ENCODE results near the gene PDPN. TPM values are rescaled to one million over a fixed set of nuclear protein-coding genes. Genes with fewer than 3 reads are reported as not detected.

The PDPN gene, protein sequence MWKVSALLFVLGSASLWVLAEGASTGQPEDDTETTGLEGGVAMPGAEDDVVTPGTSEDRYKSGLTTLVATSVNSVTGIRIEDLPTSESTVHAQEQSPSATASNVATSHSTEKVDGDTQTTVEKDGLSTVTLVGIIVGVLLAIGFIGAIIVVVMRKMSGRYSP
- total RNA-seq = not detected

- ChIA-PET CTCF (no interaction called here), POLR2A (no interaction called here)
- Mint-ChIP-seq H3K27ac (no peak within 1 kb of the TSS), H3K4me3 (no peak within 1 kb of the TSS), H3K9me3 (no peaks in the 10 kb centered on the region), H3K36me3 (no peaks in the 10 kb centered on the region), H3K4me1 (ENCODE audit: low read depth) (no peaks in the 10 kb centered on the region), H3K27me3 (peaks cover 63% of the 10 kb centered on the region)
- DNase-seq = no peak
- intact Hi-C loops (cut with micrococcal nuclease) = no loop called here
These were observed at the start of gene PDPN for GRCh38 chr1:13583595-13583965. Gene PDPN, plus strand, starts transcription at chr1:13583832. Its CDS starts 202 bp downstream, at chr1:13584034.

DNA sequence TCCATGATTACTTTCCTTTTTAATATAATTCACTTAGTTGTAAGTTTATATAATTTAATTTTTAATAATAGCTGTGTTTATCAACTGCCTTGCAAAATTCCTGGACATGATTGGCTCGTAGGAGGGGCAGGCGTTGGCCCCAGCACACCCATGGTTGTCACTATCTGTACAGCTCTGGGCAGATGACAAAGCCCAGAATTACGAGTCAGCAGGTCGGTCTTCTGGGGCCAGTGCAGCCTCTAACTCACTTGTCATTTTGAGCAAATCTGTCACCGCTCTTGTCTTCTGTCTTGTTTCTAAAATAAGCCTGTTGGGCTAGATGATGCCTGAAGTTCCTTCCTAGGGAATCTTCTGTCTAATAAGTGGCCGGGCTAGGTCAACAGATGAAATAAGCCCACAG is 48.4 kb upstream of the PDPN start:
- ChIA-PET CTCF (no interaction called here), POLR2A (no interaction called here)
- no peak for DNase-seq
- Mint-ChIP-seq H3K36me3 (no peaks in the 10 kb centered on the region), H3K4me1 (ENCODE audit: low read depth) (peaks cover 2% of the 10 kb centered on the region), H3K27ac (no peak overlapping the region), H3K9me3 (no peaks in the 10 kb centered on the region), H3K4me3 (no peak overlapping the region), H3K27me3 (no peaks in the 10 kb centered on the region)
- intact Hi-C loops (cut with micrococcal nuclease) = no loop called here

- CTCF ChIA-PET = no interaction called here
- Mint-ChIP-seq H3K9me3 (no peaks in the 10 kb centered on the region), H3K27ac (no peak overlapping the region), H3K4me1 (ENCODE audit: low read depth) (no peaks in the 10 kb centered on the region), H3K36me3 (no peaks in the 10 kb centered on the region), H3K4me3 (no peak overlapping the region), H3K27me3 (no peaks in the 10 kb centered on the region)
- intact Hi-C loops (cut with micrococcal nuclease) = no loop called here
- no peak for DNase-seq
- POLR2A ChIA-PET = no interaction called here
These were observed 47.1 kb upstream of the PDPN start for GRCh38 chr1:13536571-13536970.

GRCh38 chr1:13538832-13539231 is 44.8 kb upstream of the PDPN start:
- ChIA-PET POLR2A (no interaction called here), CTCF (no interaction called here)
- H3K9me3 Mint-ChIP-seq = no peaks in the 10 kb centered on the region
- DNase-seq = no peak
- no peaks in the 10 kb centered on the region for H3K36me3 Mint-ChIP-seq
- no peaks in the 10 kb centered on the region for H3K4me1 Mint-ChIP-seq (ENCODE audit: low read depth)
- no peaks in the 10 kb centered on the region for H3K27me3 Mint-ChIP-seq
- no peak overlapping the region for H3K27ac Mint-ChIP-seq
- intact Hi-C loops (cut with micrococcal nuclease) = no loop called here
- no peak overlapping the region for H3K4me3 Mint-ChIP-seq

DNA sequence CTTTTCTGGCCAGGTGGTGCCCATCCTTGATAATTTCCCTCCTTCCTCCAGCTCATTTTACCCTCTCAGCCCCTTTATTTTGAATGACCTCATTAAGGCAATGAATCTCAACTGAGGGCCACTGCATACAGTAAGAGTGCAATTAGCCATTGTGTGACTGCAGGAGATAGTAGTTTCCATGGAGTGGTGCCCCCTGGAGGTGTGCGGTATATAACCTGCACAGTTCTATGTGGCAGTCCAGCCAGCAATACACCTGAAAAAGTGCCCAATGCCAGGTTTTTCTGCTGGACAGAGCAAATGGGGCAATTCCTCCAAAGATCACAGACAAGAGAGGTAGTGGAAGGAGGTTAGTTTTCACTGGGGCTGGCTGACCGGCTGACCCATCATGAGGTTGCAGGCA is 43.9 kb upstream of the PDPN start:
- H3K36me3 Mint-ChIP-seq = no peaks in the 10 kb centered on the region
- intact Hi-C loops (cut with micrococcal nuclease) = no loop called here
- no peaks in the 10 kb centered on the region for H3K4me1 Mint-ChIP-seq (ENCODE audit: low read depth)
- H3K4me3 Mint-ChIP-seq = no peak overlapping the region
- no peak overlapping the region for H3K27ac Mint-ChIP-seq
- no peaks in the 10 kb centered on the region for H3K9me3 Mint-ChIP-seq
- POLR2A ChIA-PET = no interaction called here
- H3K27me3 Mint-ChIP-seq = no peaks in the 10 kb centered on the region
- CTCF ChIA-PET = no interaction called here
- DNase-seq = no peak

- Mint-ChIP-seq H3K4me1 (ENCODE audit: low read depth) (no peaks in the 10 kb centered on the region), H3K4me3 (no peak overlapping the region), H3K27me3 (peaks cover 1% of the 10 kb centered on the region), H3K36me3 (no peaks in the 10 kb centered on the region), H3K9me3 (no peaks in the 10 kb centered on the region), H3K27ac (no peak overlapping the region)
- DNase-seq = no peak
- intact Hi-C loops (cut with micrococcal nuclease) = no loop called here
- ChIA-PET POLR2A (no interaction called here), CTCF (no interaction called here)
These were observed 42.8 kb upstream of the PDPN start for GRCh38 chr1:13540866-13541265.

DNA sequence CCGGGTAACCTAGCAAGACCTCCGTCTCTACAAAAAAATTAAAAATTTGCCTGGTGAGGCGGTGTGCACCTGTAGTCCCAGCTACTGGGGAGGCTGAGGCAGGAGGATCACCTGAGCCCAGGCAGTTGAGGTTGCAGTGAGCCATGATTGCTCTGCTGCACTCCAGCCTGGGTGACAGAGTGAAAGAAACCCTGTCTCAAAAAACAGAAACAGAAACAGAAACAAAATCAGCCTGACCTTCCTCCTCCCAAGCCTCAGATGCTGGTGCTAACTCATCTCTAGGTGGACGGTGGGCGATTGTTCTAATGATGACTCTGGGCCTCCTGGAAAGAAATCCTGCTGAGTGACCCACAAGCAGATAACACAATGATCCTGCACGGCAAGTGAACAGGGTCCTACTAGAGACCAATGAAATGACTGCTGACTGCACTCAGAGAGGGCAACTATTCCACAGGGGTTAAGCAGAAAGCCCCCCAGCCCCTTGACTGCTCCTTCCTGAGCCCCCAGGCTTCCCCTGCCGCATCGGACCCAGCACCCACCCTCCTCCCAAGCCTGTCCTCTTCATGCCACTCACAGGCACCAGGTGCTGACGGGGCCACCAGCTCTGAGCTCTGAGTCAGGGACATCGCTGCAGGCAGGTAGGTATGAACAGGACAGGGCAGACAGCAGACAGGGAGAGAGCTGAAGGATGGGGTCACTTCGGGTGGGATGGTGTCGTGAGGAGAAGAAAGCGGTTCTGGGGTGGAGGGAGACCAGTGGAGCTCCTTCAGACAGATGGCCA is 42.0 kb upstream of the PDPN start:
- Mint-ChIP-seq H3K4me3 (no peak overlapping the region), H3K27ac (no peak overlapping the region), H3K9me3 (no peaks in the 10 kb centered on the region), H3K36me3 (no peaks in the 10 kb centered on the region), H3K4me1 (ENCODE audit: low read depth) (no peaks in the 10 kb centered on the region), H3K27me3 (peaks cover 5% of the 10 kb centered on the region)
- intact Hi-C loops (cut with micrococcal nuclease) = no loop called here
- DNase-seq = no peak
- CTCF ChIA-PET = no interaction called here
- POLR2A ChIA-PET = no interaction called here

DNA sequence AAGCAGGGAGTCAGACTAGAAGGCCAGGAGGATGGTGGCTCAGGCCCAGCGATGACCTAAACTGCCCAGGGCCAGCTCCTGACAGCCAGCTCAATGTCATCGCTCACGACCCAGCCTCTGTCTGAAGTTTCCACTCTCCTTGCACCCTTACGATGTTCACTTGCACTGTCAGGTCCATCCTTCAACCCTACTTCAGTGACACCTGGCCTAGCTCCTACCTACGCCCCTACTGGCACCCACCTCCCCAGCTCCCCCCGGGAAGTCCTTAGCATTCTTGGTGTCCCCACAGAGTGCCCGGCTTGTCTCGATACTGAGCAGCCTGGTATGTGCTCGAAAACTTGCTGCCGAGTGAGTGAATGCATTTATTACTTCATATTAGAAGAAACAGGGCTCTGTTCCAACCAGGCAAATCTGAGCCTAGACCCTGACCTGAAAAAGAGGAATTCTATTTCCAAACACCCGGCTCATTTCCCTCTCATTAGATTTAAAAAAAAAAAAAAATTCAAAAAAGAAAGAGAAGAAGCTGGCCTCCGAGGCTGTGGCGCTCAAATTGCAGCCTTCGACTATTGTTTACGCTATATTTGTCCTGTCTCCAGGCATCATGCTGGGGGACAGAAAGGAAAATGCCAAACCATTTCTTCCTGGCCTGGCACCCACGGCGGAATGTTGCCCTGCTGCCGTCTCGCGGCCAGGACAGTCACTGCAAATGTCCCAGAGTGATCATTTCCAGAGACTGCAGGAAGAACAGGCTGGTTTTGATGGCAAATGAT is 40.0 kb upstream of the PDPN start:
- CTCF ChIA-PET = no interaction called here
- POLR2A ChIA-PET = no interaction called here
- H3K9me3 Mint-ChIP-seq = no peaks in the 10 kb centered on the region

DNA sequence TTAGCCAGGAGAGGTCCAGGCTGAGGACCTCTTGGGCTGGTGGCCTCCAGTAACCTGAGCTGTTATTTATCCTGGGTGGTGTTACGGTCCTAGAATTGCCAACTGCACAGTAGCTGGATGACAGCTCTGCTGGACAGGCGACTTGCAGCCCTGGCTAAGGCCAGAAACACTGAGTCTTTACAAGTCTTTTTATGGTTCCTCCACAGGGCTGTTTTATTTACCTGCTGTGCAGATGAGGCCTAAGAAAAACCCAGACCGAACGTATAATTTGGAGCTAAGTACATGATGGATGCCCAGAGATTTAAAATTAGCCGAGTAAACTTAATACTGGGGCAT is 39.4 kb upstream of the PDPN start:
- Mint-ChIP-seq H3K4me1 (ENCODE audit: low read depth) (no peaks in the 10 kb centered on the region), H3K27ac (no peak overlapping the region), H3K36me3 (no peaks in the 10 kb centered on the region), H3K4me3 (no peak overlapping the region), H3K27me3 (peaks cover 12% of the 10 kb centered on the region), H3K9me3 (no peaks in the 10 kb centered on the region)
- DNase-seq = no peak
- POLR2A ChIA-PET = no interaction called here
- CTCF ChIA-PET = no interaction called here
- intact Hi-C loops (cut with micrococcal nuclease) = no loop called here

More for the DNA sequence above, 40.0 kb upstream of the PDPN start:
- no peaks in the 10 kb centered on the region for H3K4me1 Mint-ChIP-seq (ENCODE audit: low read depth)
- H3K36me3 Mint-ChIP-seq = no peaks in the 10 kb centered on the region
- no peak overlapping the region for H3K4me3 Mint-ChIP-seq
- H3K27ac Mint-ChIP-seq = no peak overlapping the region
- no peak for DNase-seq
- intact Hi-C loops (cut with micrococcal nuclease) = no loop called here
- H3K27me3 Mint-ChIP-seq = peaks cover 11% of the 10 kb centered on the region

DNA sequence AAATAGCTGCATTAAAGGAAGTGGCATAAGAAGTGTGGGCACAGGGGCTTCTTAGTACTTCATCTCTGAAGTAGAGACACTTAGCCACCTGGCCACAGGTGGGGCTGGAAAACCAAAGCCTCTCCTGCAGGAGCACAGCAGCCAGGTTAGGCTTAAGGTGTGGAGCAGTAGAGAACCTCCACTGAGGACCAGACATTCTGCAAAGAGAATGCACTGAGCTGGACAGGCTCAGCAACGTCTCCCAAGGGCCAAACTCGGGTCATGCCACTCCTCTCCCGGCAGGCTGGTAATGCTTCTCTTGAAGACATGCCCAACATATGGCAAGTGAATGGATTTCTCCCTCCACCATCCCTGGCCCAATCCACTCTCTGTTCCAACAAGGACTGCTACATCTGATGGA is 36.8 kb upstream of the PDPN start:
- POLR2A ChIA-PET = no interaction called here
- Mint-ChIP-seq H3K9me3 (no peaks in the 10 kb centered on the region), H3K4me3 (no peak overlapping the region), H3K4me1 (ENCODE audit: low read depth) (no peaks in the 10 kb centered on the region), H3K27me3 (peaks cover 12% of the 10 kb centered on the region), H3K27ac (no peak overlapping the region), H3K36me3 (no peaks in the 10 kb centered on the region)
- intact Hi-C loops (cut with micrococcal nuclease) = no loop called here
- CTCF ChIA-PET = no interaction called here
- no peak for DNase-seq

- ChIA-PET CTCF (interaction anchor here (0.6 kb wide), 1 partner anchor 65 kb away, joined by 6 read pairs; no protein-coding TSS in a partner anchor), POLR2A (no interaction called here)
- DNase-seq = no peak
- Mint-ChIP-seq H3K4me1 (ENCODE audit: low read depth) (no peaks in the 10 kb centered on the region), H3K4me3 (no peak overlapping the region), H3K27ac (no peak overlapping the region), H3K36me3 (no peaks in the 10 kb centered on the region), H3K9me3 (no peaks in the 10 kb centered on the region), H3K27me3 (peaks cover 12% of the 10 kb centered on the region)
- intact Hi-C loops (cut with micrococcal nuclease) = no loop called here
These were observed 35.4 kb upstream of the PDPN start for GRCh38 chr1:13548281-13548680.

- Mint-ChIP-seq H3K4me3 (no peak overlapping the region), H3K9me3 (no peaks in the 10 kb centered on the region), H3K27ac (no peak overlapping the region), H3K4me1 (ENCODE audit: low read depth) (no peaks in the 10 kb centered on the region), H3K27me3 (peaks cover 12% of the 10 kb centered on the region), H3K36me3 (no peaks in the 10 kb centered on the region)
- ChIA-PET CTCF (interaction anchor here (0.6 kb wide), 1 partner anchor 64 kb away, joined by 6 read pairs; no protein-coding TSS in a partner anchor), POLR2A (no interaction called here)
- intact Hi-C loops (cut with micrococcal nuclease) = no loop called here
- DNase-seq = no peak
These were observed 34.6 kb upstream of the PDPN start for GRCh38 chr1:13549021-13549420.

DNA sequence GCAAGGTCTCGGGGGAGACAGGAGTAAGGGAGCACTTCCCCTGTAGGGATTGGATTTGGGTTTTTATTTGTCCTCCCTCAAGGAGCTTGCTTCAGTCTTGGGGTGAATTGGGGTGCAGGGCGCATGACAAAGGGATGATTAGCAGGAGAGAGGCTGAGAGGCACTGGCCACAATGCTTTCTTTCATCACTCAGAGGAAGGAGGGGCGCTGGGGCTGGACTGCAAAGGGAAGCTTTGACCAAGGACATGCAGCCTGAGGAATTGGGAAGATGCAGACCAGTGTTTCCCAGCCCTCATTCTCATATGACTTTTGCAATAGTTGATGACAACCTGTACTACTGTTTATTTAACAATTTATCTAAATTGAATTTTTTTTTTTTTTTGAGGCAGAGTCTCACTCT is 34.1 kb upstream of the PDPN start:
- Mint-ChIP-seq H3K4me1 (ENCODE audit: low read depth) (no peaks in the 10 kb centered on the region), H3K27me3 (peaks cover 12% of the 10 kb centered on the region)

More for the DNA sequence above, 34.1 kb upstream of the PDPN start:
- ChIA-PET POLR2A (no interaction called here), CTCF (no interaction called here)
- no peak overlapping the region for H3K4me3 Mint-ChIP-seq
- H3K9me3 Mint-ChIP-seq = no peaks in the 10 kb centered on the region
- no peak overlapping the region for H3K27ac Mint-ChIP-seq
- DNase-seq = no peak
- no peaks in the 10 kb centered on the region for H3K36me3 Mint-ChIP-seq
- intact Hi-C loops (cut with micrococcal nuclease) = no loop called here

All from activated CD4-positive, alpha-beta memory T cell treated with anti-CD3 and anti-CD28 coated beads for 36 hours (primary cell).